Liver (tissue), 9 donors: Measurements from ENCODE around the gene TNNT1. TPM values are rescaled to one million over a fixed set of nuclear protein-coding genes. Genes with fewer than 3 reads are reported as not detected.
A peak's percentile ranks its signal among the peaks of the same experiment; 100 is the strongest.
"Not testable (repeated sequence)": the region's sequence is repeated elsewhere in the genome, so short reads cannot be mapped to it uniquely, and the experiment has no call there.

Source experiments
- DNase-seq: peaks from one replicate; pipeline ENCODE4 v3.0.0-alpha.2; 2017; ENCODE audit warnings: low spot score
- H3K27ac ChIP-seq, 2 donors: one replicate each; pipeline ENCODE4 v1.7.0; 2013; ENCODE audit warnings: inconsistent platforms in 2 of 2, low read length in 2 of 2, control low read depth in 1 of 2, low read depth in 1 of 2, mild to moderate bottlenecking in 1 of 2
- H3K27me3 ChIP-seq, 4 donors: one replicate each; pipeline versions ENCODE4 v1.6.1 to v1.7.0; 2013; ENCODE audit warnings: low read length in 3 of 4, inconsistent platforms in 1 of 4, mild to moderate bottlenecking in 1 of 4, moderate library complexity in 1 of 4; ENCODE audit not compliant: control insufficient read depth in 4 of 4, insufficient read depth in 4 of 4
- H3K36me3 ChIP-seq, 4 donors: one replicate each; pipeline versions ENCODE4 v1.6.1 to v1.7.0; 2013; ENCODE audit warnings: low read length in 3 of 4, mild to moderate bottlenecking in 3 of 4, low read depth in 1 of 4, moderate library complexity in 1 of 4; ENCODE audit not compliant: control insufficient read depth in 4 of 4, insufficient read depth in 3 of 4
- H3K4me1 ChIP-seq, 4 donors: one replicate each; pipeline versions ENCODE4 v1.6.1 to v1.7.0; 2013; ENCODE audit warnings: low read length in 3 of 4, mild to moderate bottlenecking in 3 of 4, moderate library complexity in 1 of 4; ENCODE audit not compliant: control insufficient read depth in 4 of 4, insufficient read depth in 4 of 4
- H3K4me3 ChIP-seq, 3 donors: one replicate each; pipeline versions ENCODE4 v1.6.1 to v1.7.0; 2013; ENCODE audit warnings: low read length in 3 of 3, control low read depth in 1 of 3, low read depth in 1 of 3, mild to moderate bottlenecking in 1 of 3
- H3K9ac ChIP-seq, 2 donors: one replicate each; pipeline ENCODE4 v1.7.0; 2013; ENCODE audit warnings: low read length in 2 of 2, mild to moderate bottlenecking in 2 of 2, moderate library complexity in 2 of 2, control low read depth in 1 of 2, low read depth in 1 of 2
- H3K9me3 ChIP-seq, 4 donors: one replicate each; pipeline versions ENCODE4 v1.6.1 to v1.7.0; 2013; ENCODE audit warnings: low read length in 3 of 4; ENCODE audit not compliant: control insufficient read depth in 4 of 4
- ATF3 ChIP-seq: IDR thresholded peaks from 2 replicates; pipeline ENCODE4 v1.6.1; 2016; ENCODE audit warnings: antibody characterized with exemption
- EGR1 ChIP-seq, 2 donors: IDR thresholded peaks; 2 replicates each; pipeline ENCODE4 v1.6.1; 2016 to 2018; ENCODE audit warnings: antibody characterized with exemption in 2 of 2, low read depth in 2 of 2
- FOXA1 ChIP-seq: IDR thresholded peaks from 2 replicates; pipeline ENCODE4 v1.6.1; 2016; ENCODE audit warnings: antibody characterized with exemption
- FOXA2 ChIP-seq: IDR thresholded peaks from 2 replicates; pipeline ENCODE4 v1.6.1; 2016; ENCODE audit warnings: antibody characterized with exemption
- GABPA ChIP-seq, 2 donors: IDR thresholded peaks in 1 of 2; conservative IDR thresholded peaks in 1 of 2; 2 replicates each; pipeline ENCODE4 v1.6.1; 2016; ENCODE audit warnings: antibody characterized with exemption in 2 of 2, mild to moderate bottlenecking in 1 of 2, moderate library complexity in 1 of 2
- JUND ChIP-seq, 2 donors: IDR thresholded peaks; 2 replicates each; pipeline ENCODE4 v1.6.1; 2016; ENCODE audit warnings: antibody characterized with exemption in 2 of 2
- MAX ChIP-seq: IDR thresholded peaks from 2 replicates; pipeline ENCODE4 v1.6.1; 2016; ENCODE audit warnings: antibody characterized with exemption
- NR2F2 ChIP-seq: IDR thresholded peaks from 2 replicates; pipeline ENCODE4 v1.6.1; 2016; ENCODE audit warnings: antibody characterized with exemption
- RAD21 ChIP-seq, 2 donors: IDR thresholded peaks; 2 replicates each; pipeline ENCODE4 v1.6.1; 2016; ENCODE audit warnings: antibody characterized with exemption in 2 of 2, mild to moderate bottlenecking in 2 of 2
- REST ChIP-seq: IDR thresholded peaks from 2 replicates; pipeline ENCODE4 v1.6.1; 2016; ENCODE audit warnings: antibody characterized with exemption, mild to moderate bottlenecking
- RXRA ChIP-seq, 2 donors: IDR thresholded peaks; 2 replicates each; pipeline ENCODE4 v1.6.1; 2017 to 2018; ENCODE audit warnings: antibody characterized with exemption in 2 of 2, mild to moderate bottlenecking in 1 of 2
- SP1 ChIP-seq: IDR thresholded peaks from 2 replicates; pipeline ENCODE4 v1.6.1; 2018; ENCODE audit warnings: antibody characterized with exemption, mild to moderate bottlenecking
- YY1 ChIP-seq: IDR thresholded peaks from 2 replicates; pipeline ENCODE4 v1.6.1; 2016; ENCODE audit warnings: antibody characterized with exemption, mild to moderate bottlenecking
- WGBS: extraction: QIAGEN DNeasy Blood & Tissue Kit; methylation state at CpG from one replicate; pipeline ENCODE4 v1.1.7; 2013; 5-methylcytosine and 5-hydroxymethylcytosine counted together
- polyA plus RNA-seq, 2 donors: library from polyadenylated mRNA; stranded (reverse) in 1 of 2; unstranded in 1 of 2; fragments of 200-250 nt in 1 of 2; fragments of >200 nt in 1 of 2; fragmentation: Nextera tagmentation in 1 of 2; extraction: Ambion mirVana in 1 of 2; gene quantifications; one replicate each; pipeline versions ENCODE4 v1.2.1 to v1.2.3, GENCODE V29; 2013 to 2015
- total RNA-seq, 2 donors: library from RNA; depleted of rRNA; stranded (reverse); fragments of >200 nt; gene quantifications; one replicate each; pipeline ENCODE4 v1.2.3, GENCODE V29; 2014
- donor health status: healthy.
- donor health status: healthy.
- donor health status: healthy.
- donor health status: healthy.
- donor health status: healthy.

TNNT1 gene
- total and polyA plus RNA-seq, 4 donors, result 0.15 to 0.28 TPM; not detected in 2

GRCh38 chr19:55156202-55157063 lies 7.4 kb upstream of the TNNT1 start:
- peak; percentile 60 for DNase-seq
- H3K27ac ChIP-seq, result no peak overlapping the region
- H3K4me1 ChIP-seq, result no peaks in the 10 kb centered on the region
- no peaks in the 10 kb centered on the region for H3K9me3 ChIP-seq
- TF ChIP-seq FOXA1 (no peak), RXRA (IDR thresholded peaks at IDR 0.05) (no peak), JUND (IDR thresholded peaks at IDR 0.05) (no peak), MAX (no peak), EGR1 (IDR thresholded peaks at IDR 0.05; ENCODE audit: low read depth in 2 of 2) (no peak), RAD21 (IDR thresholded peaks at IDR 0.05) (no peak), ATF3 (no peak), YY1 (no peak)
- 17% methylated on average over 52 of the region's 52 CpGs for WGBS
- no peak overlapping the region for H3K4me3 ChIP-seq
- H3K36me3 ChIP-seq, result no peaks in the 10 kb centered on the region
- peaks cover 0 to 4% (median 0%) of the 10 kb centered on the region in 4 donors for H3K27me3 ChIP-seq
- no peak overlapping the region for H3K9ac ChIP-seq

GRCh38 chr19:55155784-55156183 lies 6.8 kb upstream of the TNNT1 start:
- WGBS, result 18% methylated on average over 5 of the region's 5 CpGs
- not testable (repeated sequence) for H3K9me3 ChIP-seq, H3K27ac ChIP-seq, H3K9ac ChIP-seq, DNase-seq, H3K36me3 ChIP-seq, H3K4me1 ChIP-seq, H3K27me3 ChIP-seq, H3K4me3 ChIP-seq

- no peak for TF ChIP-seq SP1
- TF ChIP-seq NR2F2, result no peak
- no peak for TF ChIP-seq FOXA2
- H3K9ac ChIP-seq, result no peak overlapping the region
- H3K36me3 ChIP-seq, result no peaks in the 10 kb centered on the region
- DNase-seq, result no peak
- H3K27me3 ChIP-seq, result peaks cover 0 to 4% (median 1%) of the 10 kb centered on the region in 4 donors
- H3K4me1 ChIP-seq, result no peaks in the 10 kb centered on the region
- no peak overlapping the region for H3K4me3 ChIP-seq
- 79% methylated on average over 12 of the region's 12 CpGs for WGBS
- no peaks in the 10 kb centered on the region for H3K9me3 ChIP-seq
- H3K27ac ChIP-seq, result no peak overlapping the region
These were observed 4.8 kb upstream of the TNNT1 start for GRCh38 chr19:55153652-55154264.

GRCh38 chr19:55152017-55152416 lies 3.0 kb upstream of the TNNT1 start:
- Histone ChIP-seq H3K4me1 (no peaks in the 10 kb centered on the region), H3K4me3 (no peak overlapping the region), H3K36me3 (no peaks in the 10 kb centered on the region), H3K27me3 (peaks cover 0 to 5% (median 2%) of the 10 kb centered on the region in 4 donors), H3K9me3 (no peaks in the 10 kb centered on the region), H3K9ac (no peak overlapping the region), H3K27ac (no peak overlapping the region)
- TF ChIP-seq EGR1 (IDR thresholded peaks at IDR 0.05; ENCODE audit: low read depth in 2 of 2) (peak in 1 of 2 donors; percentile 61), GABPA (IDR thresholded peaks at IDR 0.05 in 1 of 2, conservative IDR thresholded peaks at IDR 0.05 in 1 of 2) (peak in 1 of 2 donors; percentile 17), REST (no peak)
- no peak for DNase-seq
